PFSK-1 (cell line): ENCODE measurements around the gene IFITM2.

Experiments used
- FOXP2 ChIP-seq: optimal IDR thresholded peaks from 2 replicates; pipeline ENCODE3; 2011; ENCODE audit warnings: borderline replicate concordance, control low read depth, inconsistent platforms; ENCODE audit not compliant: insufficient read depth; ENCODE audit errors: extremely low read length, extremely low read depth
- POLR2AphosphoS5 ChIP-seq: IDR thresholded peaks from 2 replicates; pipeline ENCODE4 v1.6.1; 2012; ENCODE audit warnings: low read depth, mild to moderate bottlenecking, control low read depth, low read length, moderate library complexity
- SIN3A ChIP-seq: IDR thresholded peaks from 2 replicates; pipeline ENCODE4 v1.6.1; 2012; ENCODE audit warnings: mild to moderate bottlenecking, low read length, moderate library complexity, borderline replicate concordance; ENCODE audit not compliant: insufficient read depth
- TAF1 ChIP-seq: IDR thresholded peaks from 2 replicates; pipeline ENCODE4 v1.6.1; 2012; ENCODE audit warnings: low read length, control low read depth, borderline replicate concordance; ENCODE audit not compliant: insufficient read depth
- TF ChIP-seq, protein P1 (sequence below), 2 experiments: IDR thresholded peaks; 2 replicates each; pipeline versions ENCODE4 v1.6.1 to v1.8.0; 2011 to 2012; ENCODE audit warnings: low read depth in 2 of 2, low read length in 2 of 2, control low read depth in 1 of 2, inconsistent platforms in 1 of 2, mild to moderate bottlenecking in 1 of 2, moderate library complexity in 1 of 2; ENCODE audit not compliant: insufficient read depth in 1 of 2

The IFITM2 gene

GRCh38 chr11:299081-299891 is 8.3 kb upstream of the IFITM2 start, which contains the start of gene IFITM5:
TSS of gene IFITM5 (minus strand) at chr11:299526. CDS start at chr11:299490, 36 bp downstream.
- TF ChIP-seq FOXP2 (no peak), POLR2AphosphoS5 (no peak), TAF1 (no peak), SIN3A (no peak)
- TF ChIP-seq, protein P1, sequence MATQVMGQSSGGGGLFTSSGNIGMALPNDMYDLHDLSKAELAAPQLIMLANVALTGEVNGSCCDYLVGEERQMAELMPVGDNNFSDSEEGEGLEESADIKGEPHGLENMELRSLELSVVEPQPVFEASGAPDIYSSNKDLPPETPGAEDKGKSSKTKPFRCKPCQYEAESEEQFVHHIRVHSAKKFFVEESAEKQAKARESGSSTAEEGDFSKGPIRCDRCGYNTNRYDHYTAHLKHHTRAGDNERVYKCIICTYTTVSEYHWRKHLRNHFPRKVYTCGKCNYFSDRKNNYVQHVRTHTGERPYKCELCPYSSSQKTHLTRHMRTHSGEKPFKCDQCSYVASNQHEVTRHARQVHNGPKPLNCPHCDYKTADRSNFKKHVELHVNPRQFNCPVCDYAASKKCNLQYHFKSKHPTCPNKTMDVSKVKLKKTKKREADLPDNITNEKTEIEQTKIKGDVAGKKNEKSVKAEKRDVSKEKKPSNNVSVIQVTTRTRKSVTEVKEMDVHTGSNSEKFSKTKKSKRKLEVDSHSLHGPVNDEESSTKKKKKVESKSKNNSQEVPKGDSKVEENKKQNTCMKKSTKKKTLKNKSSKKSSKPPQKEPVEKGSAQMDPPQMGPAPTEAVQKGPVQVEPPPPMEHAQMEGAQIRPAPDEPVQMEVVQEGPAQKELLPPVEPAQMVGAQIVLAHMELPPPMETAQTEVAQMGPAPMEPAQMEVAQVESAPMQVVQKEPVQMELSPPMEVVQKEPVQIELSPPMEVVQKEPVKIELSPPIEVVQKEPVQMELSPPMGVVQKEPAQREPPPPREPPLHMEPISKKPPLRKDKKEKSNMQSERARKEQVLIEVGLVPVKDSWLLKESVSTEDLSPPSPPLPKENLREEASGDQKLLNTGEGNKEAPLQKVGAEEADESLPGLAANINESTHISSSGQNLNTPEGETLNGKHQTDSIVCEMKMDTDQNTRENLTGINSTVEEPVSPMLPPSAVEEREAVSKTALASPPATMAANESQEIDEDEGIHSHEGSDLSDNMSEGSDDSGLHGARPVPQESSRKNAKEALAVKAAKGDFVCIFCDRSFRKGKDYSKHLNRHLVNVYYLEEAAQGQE (IDR thresholded peaks at IDR 0.05; ENCODE audit: insufficient read depth in 1 of 2, low read depth in 2 of 2, low read length in 2 of 2), result no peak

DNA sequence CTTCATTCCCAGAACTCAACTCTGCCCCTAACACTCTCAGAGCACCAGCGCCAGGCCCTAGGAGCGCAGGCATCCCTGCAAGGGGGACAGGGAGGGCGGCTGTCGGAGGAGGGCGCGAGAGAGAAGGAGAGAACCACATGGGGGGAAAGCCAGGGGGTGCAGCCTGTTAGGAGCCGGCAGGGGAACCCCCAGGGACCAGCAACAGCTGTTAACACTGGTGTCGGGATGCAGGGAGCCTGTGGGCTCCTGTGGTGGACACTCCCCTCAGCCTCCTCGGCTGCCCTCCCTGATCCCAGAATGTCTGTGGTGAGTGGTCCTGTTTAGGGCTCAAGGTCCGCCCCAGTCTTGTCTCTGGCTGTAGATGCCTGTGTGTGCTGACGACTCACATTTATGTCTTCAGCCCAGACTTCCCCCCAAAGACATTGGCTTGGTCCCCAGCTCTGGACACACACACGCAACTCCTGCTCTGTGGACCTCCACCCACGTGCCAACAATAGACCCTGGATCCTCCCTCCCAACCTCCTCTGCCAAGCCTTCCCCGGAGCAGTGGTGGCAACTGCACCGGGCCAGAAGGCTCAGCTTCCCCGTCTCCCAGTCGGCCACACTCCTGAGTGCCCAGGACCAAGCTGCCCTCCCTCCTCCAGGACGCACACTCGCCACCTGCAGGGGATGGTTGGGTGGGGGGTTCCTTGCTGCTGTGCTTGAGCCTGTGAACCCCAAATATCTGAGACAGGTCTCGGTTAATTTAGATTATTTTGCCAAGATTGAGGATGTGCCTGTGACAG is 7.5 kb upstream of the IFITM2 start:
- TF ChIP-seq FOXP2, result no peak
- no peak for TF ChIP-seq POLR2AphosphoS5
- TF ChIP-seq, protein P1 (IDR thresholded peaks at IDR 0.05; ENCODE audit: insufficient read depth in 1 of 2, low read depth in 2 of 2, low read length in 2 of 2), result no peak
- no peak for TF ChIP-seq TAF1
- no peak for TF ChIP-seq SIN3A

- TF ChIP-seq SIN3A, result no peak
- TF ChIP-seq, protein P1 (IDR thresholded peaks at IDR 0.05; ENCODE audit: insufficient read depth in 1 of 2, low read depth in 2 of 2, low read length in 2 of 2), result no peak
- no peak for TF ChIP-seq FOXP2
- no peak for TF ChIP-seq POLR2AphosphoS5
- TF ChIP-seq TAF1, result no peak
Measured at GRCh38 chr11:303363-303762, 4.3 kb upstream of the IFITM2 start.

GRCh38 chr11:304061-304506 is 3.5 kb upstream of the IFITM2 start:
- no peak for TF ChIP-seq POLR2AphosphoS5
- no peak for TF ChIP-seq FOXP2
- no peak for TF ChIP-seq SIN3A
- TF ChIP-seq, protein P1 (IDR thresholded peaks at IDR 0.05; ENCODE audit: insufficient read depth in 1 of 2, low read depth in 2 of 2, low read length in 2 of 2), result no peak
- no peak for TF ChIP-seq TAF1
